ENCODE data around the gene ADGRV1. TPM values are rescaled to one million over a fixed set of nuclear protein-coding genes. Genes with fewer than 3 reads are reported as not detected.

Gene ADGRV1
- total RNA-seq, 4 donors from 2014 or later = 0.39 to 1.9 (median 1.00) TPM

DNA sequence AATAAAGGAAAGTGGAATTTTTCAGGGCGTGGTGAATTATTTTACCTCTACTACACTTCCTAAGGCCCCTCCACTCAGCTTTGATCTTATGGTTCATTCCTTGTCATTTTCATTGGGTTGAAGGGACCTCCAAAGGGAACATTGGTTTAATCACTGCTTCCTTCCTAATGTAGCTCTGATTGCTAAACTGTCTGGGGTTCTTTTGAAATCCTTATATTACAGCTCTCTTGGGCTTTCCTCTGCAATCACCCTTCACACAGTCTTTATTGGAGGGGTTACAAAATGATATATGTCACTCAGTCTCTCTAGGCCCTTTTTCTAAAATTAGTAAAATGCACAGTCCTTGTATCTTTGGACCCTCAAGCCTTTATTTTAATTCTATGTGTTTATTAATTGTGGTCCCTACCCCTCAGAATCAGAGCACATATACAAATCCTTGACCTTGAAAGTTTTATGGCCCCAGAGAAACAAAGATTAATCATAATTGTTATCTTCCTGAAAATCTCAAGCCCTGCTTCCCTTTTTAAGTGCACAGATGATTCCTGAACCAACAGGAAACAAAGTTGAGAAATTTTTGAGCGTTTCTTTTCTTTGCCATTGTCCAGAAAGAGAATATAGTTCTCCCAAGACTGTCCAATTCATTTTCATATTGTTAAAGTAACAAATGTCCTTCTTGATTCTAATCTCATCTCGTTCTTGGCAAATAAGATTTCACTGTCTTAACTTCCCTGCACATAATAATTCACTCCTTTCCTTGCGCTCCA is 494.6 kb downstream of the ADGRV1 start:
- peaks cover 0 to 6% (median 3%) of the 10 kb centered on the region in 4 donors for H3K4me1 ChIP-seq
- peak overlapping the region in 1 of 4 donors; percentile 54 for H3K27ac ChIP-seq
- DNase-seq (ENCODE audit: low spot score in 2 of 2) = no peak
- no peak overlapping the region for H3K4me3 ChIP-seq
- H3K9me3 ChIP-seq = no peaks in the 10 kb centered on the region
- no peak for TF ChIP-seq POLR2A (IDR thresholded peaks at IDR 0.05)
- TF ChIP-seq EP300 (IDR thresholded peaks at IDR 0.05) = peak in 1 of 2 donors; percentile 44
- TF ChIP-seq, protein P1, sequence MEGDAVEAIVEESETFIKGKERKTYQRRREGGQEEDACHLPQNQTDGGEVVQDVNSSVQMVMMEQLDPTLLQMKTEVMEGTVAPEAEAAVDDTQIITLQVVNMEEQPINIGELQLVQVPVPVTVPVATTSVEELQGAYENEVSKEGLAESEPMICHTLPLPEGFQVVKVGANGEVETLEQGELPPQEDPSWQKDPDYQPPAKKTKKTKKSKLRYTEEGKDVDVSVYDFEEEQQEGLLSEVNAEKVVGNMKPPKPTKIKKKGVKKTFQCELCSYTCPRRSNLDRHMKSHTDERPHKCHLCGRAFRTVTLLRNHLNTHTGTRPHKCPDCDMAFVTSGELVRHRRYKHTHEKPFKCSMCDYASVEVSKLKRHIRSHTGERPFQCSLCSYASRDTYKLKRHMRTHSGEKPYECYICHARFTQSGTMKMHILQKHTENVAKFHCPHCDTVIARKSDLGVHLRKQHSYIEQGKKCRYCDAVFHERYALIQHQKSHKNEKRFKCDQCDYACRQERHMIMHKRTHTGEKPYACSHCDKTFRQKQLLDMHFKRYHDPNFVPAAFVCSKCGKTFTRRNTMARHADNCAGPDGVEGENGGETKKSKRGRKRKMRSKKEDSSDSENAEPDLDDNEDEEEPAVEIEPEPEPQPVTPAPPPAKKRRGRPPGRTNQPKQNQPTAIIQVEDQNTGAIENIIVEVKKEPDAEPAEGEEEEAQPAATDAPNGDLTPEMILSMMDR (IDR thresholded peaks at IDR 0.05) = no peak
- no peaks in the 10 kb centered on the region for H3K36me3 ChIP-seq
- H3K27me3 ChIP-seq = no peaks in the 10 kb centered on the region
- 50 to 54% methylated on average over 4 of the region's 4 CpGs for WGBS, 2 donors

DNA sequence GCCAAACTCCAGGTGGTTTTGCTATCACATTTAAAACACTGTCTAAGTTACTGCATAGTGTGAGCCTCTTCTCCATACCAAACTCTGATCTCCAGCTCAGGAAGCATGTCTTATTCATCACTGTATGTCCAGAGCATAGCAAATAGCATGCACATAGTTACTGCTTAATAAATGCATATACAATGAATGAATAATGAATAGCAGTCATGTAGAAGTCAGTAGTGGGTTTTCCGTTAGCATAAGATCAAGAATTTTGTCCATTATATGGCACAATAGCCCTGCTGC is 495.1 kb downstream of the ADGRV1 start:
- TF ChIP-seq EP300 (IDR thresholded peaks at IDR 0.05) = no peak
- no peak for TF ChIP-seq POLR2A (IDR thresholded peaks at IDR 0.05)
- TF ChIP-seq, protein P1 (IDR thresholded peaks at IDR 0.05) = no peak
- no peaks in the 10 kb centered on the region for H3K27me3 ChIP-seq
- peaks cover 0 to 6% (median 3%) of the 10 kb centered on the region in 4 donors for H3K4me1 ChIP-seq
- WGBS, 2 donors = 43 to 48% methylated on average over 1 of the region's 1 CpG
- DNase-seq (ENCODE audit: low spot score in 2 of 2) = no peak
- no peak overlapping the region for H3K27ac ChIP-seq
- no peaks in the 10 kb centered on the region for H3K9me3 ChIP-seq
- no peak overlapping the region for H3K4me3 ChIP-seq
- no peaks in the 10 kb centered on the region for H3K36me3 ChIP-seq

DNA sequence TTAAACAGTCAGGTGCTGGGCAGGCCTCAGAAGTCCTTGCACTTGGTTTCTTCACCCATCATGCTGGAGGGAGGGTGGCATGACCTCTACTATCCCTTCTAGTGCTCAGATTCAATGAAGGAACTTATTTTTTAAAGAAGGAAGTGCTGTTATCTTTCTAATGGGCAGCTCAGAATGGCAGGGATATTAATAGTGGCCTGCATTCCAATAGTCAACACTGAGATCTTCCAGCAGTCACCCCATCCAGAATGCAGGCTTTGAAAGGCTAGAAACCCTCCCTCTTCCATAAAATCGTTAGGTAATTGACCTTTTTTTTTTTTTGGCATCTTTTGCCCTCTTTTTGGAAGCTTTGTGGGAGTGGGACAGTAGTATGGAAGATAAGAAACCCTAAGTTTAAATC is 499.6 kb downstream of the ADGRV1 start:
- Histone ChIP-seq H3K9me3 (no peaks in the 10 kb centered on the region), H3K27me3 (no peaks in the 10 kb centered on the region), H3K4me1 (peaks cover 0 to 6% (median 3%) of the 10 kb centered on the region in 4 donors), H3K4me3 (no peak overlapping the region), H3K27ac (no peak overlapping the region), H3K36me3 (no peaks in the 10 kb centered on the region)
- 14 to 42% methylated on average over 1 of the region's 1 CpG for WGBS, 2 donors
- TF ChIP-seq POLR2A (IDR thresholded peaks at IDR 0.05) (no peak), EP300 (IDR thresholded peaks at IDR 0.05) (no peak)
- TF ChIP-seq, protein P1 (IDR thresholded peaks at IDR 0.05) = no peak
- DNase-seq (ENCODE audit: low spot score in 2 of 2) = no peak

DNA sequence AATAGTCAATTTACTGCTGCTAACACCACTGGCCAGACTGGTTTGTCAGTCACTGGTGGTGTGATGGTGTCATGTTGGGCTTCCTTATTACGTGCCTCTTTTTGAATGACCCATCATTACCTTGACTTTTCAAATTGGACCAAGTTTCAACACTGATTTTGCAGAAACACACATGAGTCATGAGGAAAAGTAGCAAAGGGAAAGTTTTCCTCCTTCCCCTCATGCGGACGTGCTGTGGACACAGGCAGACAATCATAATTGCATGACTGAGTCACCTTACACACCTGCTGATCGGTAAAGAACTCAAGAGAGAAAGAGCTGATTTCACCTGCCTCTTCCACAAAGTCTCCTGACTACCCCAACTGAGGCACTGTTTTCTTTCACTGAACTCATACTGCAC is 500.0 kb downstream of the ADGRV1 start:
- WGBS, 2 donors = 85 to 94% methylated on average over 4 of the region's 4 CpGs
- Histone ChIP-seq H3K36me3 (no peaks in the 10 kb centered on the region), H3K4me3 (no peak overlapping the region), H3K9me3 (no peaks in the 10 kb centered on the region), H3K27ac (no peak overlapping the region), H3K27me3 (no peaks in the 10 kb centered on the region), H3K4me1 (peaks cover 0 to 4% (median 1%) of the 10 kb centered on the region in 4 donors)
- TF ChIP-seq, protein P1 (IDR thresholded peaks at IDR 0.05) = no peak
- no peak for TF ChIP-seq EP300 (IDR thresholded peaks at IDR 0.05)
- no peak for TF ChIP-seq POLR2A (IDR thresholded peaks at IDR 0.05)
- DNase-seq (ENCODE audit: low spot score in 2 of 2) = no peak

DNA sequence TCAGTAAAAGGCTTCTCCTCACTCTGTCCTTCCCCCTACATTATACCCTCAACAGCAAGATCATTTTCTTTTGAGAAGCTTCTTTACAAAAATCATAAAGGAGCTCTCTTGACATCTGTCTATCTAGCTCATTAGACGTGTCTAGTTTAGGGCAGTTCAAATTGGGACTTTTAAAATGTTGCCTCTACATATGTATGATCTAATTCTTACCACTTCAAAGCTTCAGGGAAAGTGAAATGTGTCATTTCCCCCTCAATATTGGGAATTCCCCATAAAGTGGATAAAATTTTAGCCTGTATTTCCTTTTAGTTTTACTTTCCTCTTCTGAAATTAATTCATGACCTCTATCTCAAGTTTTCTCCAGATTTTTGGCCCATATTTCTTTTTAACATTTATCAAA is 500.8 kb downstream of the ADGRV1 start:
- 57 to 58% methylated on average over 1 of the region's 1 CpG for WGBS, 2 donors
- TF ChIP-seq, protein P1 (IDR thresholded peaks at IDR 0.05) = no peak
- TF ChIP-seq EP300 (IDR thresholded peaks at IDR 0.05) = no peak
- no peak for TF ChIP-seq POLR2A (IDR thresholded peaks at IDR 0.05)
- no peaks in the 10 kb centered on the region for H3K27me3 ChIP-seq
- DNase-seq (ENCODE audit: low spot score in 2 of 2) = no peak
- no peaks in the 10 kb centered on the region for H3K4me1 ChIP-seq
- H3K4me3 ChIP-seq = no peak overlapping the region
- H3K27ac ChIP-seq = no peak overlapping the region
- no peaks in the 10 kb centered on the region for H3K9me3 ChIP-seq
- H3K36me3 ChIP-seq = no peaks in the 10 kb centered on the region

Data from tibial nerve (tissue), 4 donors.